ENCODE measurements around the gene EPB41L2.

GRCh38 chr6:130834482-130835251, 228.4 kb downstream of the EPB41L2 start:
- TF ChIP-seq CTCF (IDR thresholded peaks at IDR 0.05) (no peak), SIN3A (IDR thresholded peaks at IDR 0.05; ENCODE audit: borderline replicate concordance, insufficient read depth, low read depth, low read length) (no peak)
